Mesangial cell (primary cell): Measurements from ENCODE around the gene ACTL9. TPM values are rescaled to one million over a fixed set of nuclear protein-coding genes. Genes with fewer than 3 reads are reported as not detected.

Experiments used
- total RNA-seq: library from RNA; depleted of rRNA; stranded (reverse); fragments of >200 nt; gene quantifications from 2 replicates; pipeline ENCODE4 v1.2.3, GENCODE V29; 2015

ACTL9 gene, protein sequence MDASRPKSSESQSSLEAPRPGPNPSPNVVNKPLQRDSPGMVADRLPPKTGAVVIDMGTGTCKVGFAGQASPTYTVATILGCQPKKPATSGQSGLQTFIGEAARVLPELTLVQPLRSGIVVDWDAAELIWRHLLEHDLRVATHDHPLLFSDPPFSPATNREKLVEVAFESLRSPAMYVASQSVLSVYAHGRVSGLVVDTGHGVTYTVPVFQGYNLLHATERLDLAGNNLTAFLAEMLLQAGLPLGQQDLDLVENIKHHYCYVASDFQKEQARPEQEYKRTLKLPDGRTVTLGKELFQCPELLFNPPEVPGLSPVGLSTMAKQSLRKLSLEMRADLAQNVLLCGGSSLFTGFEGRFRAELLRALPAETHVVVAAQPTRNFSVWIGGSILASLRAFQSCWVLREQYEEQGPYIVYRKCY
- total RNA-seq = not detected in 2 replicates

DNA sequence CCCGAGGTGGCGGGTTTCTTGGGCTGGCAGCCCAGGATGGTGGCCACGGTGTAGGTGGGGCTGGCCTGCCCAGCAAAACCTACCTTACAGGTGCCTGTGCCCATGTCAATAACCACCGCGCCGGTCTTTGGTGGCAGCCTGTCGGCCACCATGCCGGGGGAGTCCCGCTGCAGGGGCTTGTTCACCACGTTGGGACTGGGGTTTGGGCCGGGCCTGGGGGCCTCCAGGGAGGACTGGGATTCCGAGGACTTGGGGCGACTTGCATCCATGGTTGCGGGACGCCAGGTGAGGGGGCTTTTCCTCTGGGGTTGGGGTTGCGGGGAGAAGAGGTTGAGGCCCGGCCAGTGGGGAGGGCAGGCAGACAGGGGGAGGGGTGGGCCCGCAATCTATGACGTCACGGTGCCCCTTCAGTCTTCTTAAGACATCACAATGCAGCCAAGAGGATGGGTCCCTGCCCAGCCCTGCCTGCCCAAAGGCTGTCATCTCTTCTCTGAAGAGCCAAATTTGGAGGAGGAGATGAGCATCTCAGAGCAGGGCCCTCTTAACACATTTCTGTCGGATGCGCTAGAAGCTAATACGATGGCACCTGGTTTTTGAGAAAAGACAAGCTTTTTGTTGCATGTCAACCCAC lies at the start of gene ACTL9:
Gene ACTL9 (minus strand): TSS at position 363 of the 631 bp plus-strand sequence. CDS start 94 bp downstream, at position 269.

DNA sequence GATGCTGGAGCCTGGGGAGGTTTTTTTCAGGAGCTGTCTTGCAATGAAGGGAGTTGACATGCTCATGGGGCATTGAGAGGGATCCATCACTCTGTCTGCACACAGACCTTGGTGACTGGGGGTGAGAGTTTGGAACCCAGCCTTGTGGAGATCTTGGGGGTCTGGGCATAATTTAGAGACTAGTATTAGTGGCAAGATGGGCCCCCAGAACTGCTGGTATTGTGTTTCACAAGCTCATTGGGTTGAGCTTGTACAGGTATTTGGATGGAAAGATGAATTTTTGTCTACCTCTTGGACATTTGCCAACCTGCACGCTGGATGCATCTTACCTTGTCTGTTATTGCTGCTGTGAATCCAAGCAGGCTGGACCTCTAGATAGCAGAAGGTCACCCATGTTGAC lies 22.7 kb upstream of the ACTL9 start, which contains the start of gene OR2Z1:
Gene OR2Z1 (plus strand): TSS at position 301 of the 400 bp plus-strand sequence. CDS start 9,395 bp downstream, outside the sequence.

Other genes starting within 250 kb of the ACTL9 start
- gene PRAM1, start 196.2 kb downstream of the ACTL9 start, total RNA-seq = not detected in 2 replicates
- 18.1 and 18.5 TPM in 2 replicates for gene ZNF414, start 184.6 kb downstream of the ACTL9 start, total RNA-seq
- 0.25 TPM in 1 of 2 replicates, not detected in the other for gene MYO1F, start 121.4 kb downstream of the ACTL9 start, total RNA-seq
- 5.5 and 22.7 TPM in 2 replicates for gene ADAMTS10, start 88.1 kb downstream of the ACTL9 start, total RNA-seq
- not detected in 2 replicates for gene NFILZ, start 68.2 kb downstream of the ACTL9 start, total RNA-seq
- not detected in 2 replicates for gene OR2Z1, start 22.8 kb upstream of the ACTL9 start, total RNA-seq
- gene ZNF558, start 133.5 kb upstream of the ACTL9 start, total RNA-seq = 8.8 and 20.0 TPM in 2 replicates
- not detected in 2 replicates for gene MBD3L1, start 133.6 kb upstream of the ACTL9 start, total RNA-seq